ENCODE measurements around the gene SIGLEC6. TPM values are rescaled to one million over a fixed set of nuclear protein-coding genes. Genes with fewer than 3 reads are reported as not detected.

The SIGLEC6 gene
- total and polyA plus RNA-seq, 12 donors = 0.06 to 0.18 TPM; not detected in 10

- H3K9me3 ChIP-seq (replicated peaks in 1 of 3) = no peaks in the 10 kb centered on the region
- peaks cover 10% of the 10 kb centered on the region for H3K27me3 ChIP-seq
- WGBS, 4 donors = 70 to 84% (median 77%) methylated on average over 1 of the region's 1 CpG
- no peak for DNase-seq
- no peak overlapping the region for H3K27ac ChIP-seq
- no peaks in the 10 kb centered on the region for H3K36me3 ChIP-seq (replicated peaks in 1 of 2)
- no peak overlapping the region for H3K4me3 ChIP-seq
- TF ChIP-seq CTCF (IDR thresholded peaks at IDR 0.05) (no peak), POLR2A (IDR thresholded peaks at IDR 0.05) (no peak)
- no peaks in the 10 kb centered on the region for H3K4me1 ChIP-seq (replicated peaks in 1 of 2)
- intact Hi-C loops (cut with DNase I) = no loop called here
These were observed 4.1 kb upstream of the SIGLEC6 start for GRCh38 chr19:51535535-51535934.

- Histone ChIP-seq H3K36me3 (replicated peaks in 1 of 2) (no peaks in the 10 kb centered on the region), H3K27ac (no peak overlapping the region), H3K27me3 (no peaks in the 10 kb centered on the region), H3K4me3 (no peak overlapping the region), H3K4me1 (replicated peaks in 1 of 2) (no peaks in the 10 kb centered on the region), H3K9me3 (replicated peaks in 1 of 3) (no peaks in the 10 kb centered on the region)
- DNase-seq = no peak
- intact Hi-C loops (cut with DNase I) = no loop called here
- no peak for TF ChIP-seq CTCF (IDR thresholded peaks at IDR 0.05)
- TF ChIP-seq POLR2A (IDR thresholded peaks at IDR 0.05) = no peak
- 73 to 93% (median 79%) methylated on average over 3 to 8 of the region's 8 CpGs for WGBS, 4 donors
These were observed 854 bp downstream of the SIGLEC6 start for GRCh38 chr19:51530616-51531015.

GRCh38 chr19:51529301-51529700 lies 2.2 kb downstream of the SIGLEC6 start:
- intact Hi-C loops (cut with DNase I) = no loop called here

GRCh38 chr19:51525651-51526050 lies 5.8 kb downstream of the SIGLEC6 start:
- H3K4me3 ChIP-seq = no peak overlapping the region
- 41 to 77% (median 45%) methylated on average over 2 to 4 of the region's 4 CpGs for WGBS, 4 donors
- peaks cover 3% of the 10 kb centered on the region for H3K27me3 ChIP-seq
- intact Hi-C loops (cut with DNase I) = no loop called here
- no peaks in the 10 kb centered on the region for H3K9me3 ChIP-seq (replicated peaks in 1 of 3)
- H3K36me3 ChIP-seq (replicated peaks in 1 of 2) = no peaks in the 10 kb centered on the region
- H3K4me1 ChIP-seq (replicated peaks in 1 of 2) = no peaks in the 10 kb centered on the region
- no peak for TF ChIP-seq POLR2A (IDR thresholded peaks at IDR 0.05)
- no peak for TF ChIP-seq CTCF (IDR thresholded peaks at IDR 0.05)
- H3K27ac ChIP-seq = no peak overlapping the region
- DNase-seq = no peak

More at GRCh38 chr19:51529301-51529700, 2.2 kb downstream of the SIGLEC6 start:
- 74 to 79% (median 76%) methylated on average over 2 of the region's 2 CpGs; no CpG with 5 or more reads in 1 of the 4 donors for WGBS, 4 donors
- no peaks in the 10 kb centered on the region for H3K9me3 ChIP-seq (replicated peaks in 1 of 3)
- no peak overlapping the region for H3K27ac ChIP-seq
- no peaks in the 10 kb centered on the region for H3K27me3 ChIP-seq
- H3K4me3 ChIP-seq = no peak overlapping the region
- H3K4me1 ChIP-seq (replicated peaks in 1 of 2) = no peaks in the 10 kb centered on the region
- H3K36me3 ChIP-seq (replicated peaks in 1 of 2) = no peaks in the 10 kb centered on the region
- DNase-seq = no peak
- TF ChIP-seq CTCF (IDR thresholded peaks at IDR 0.05) (no peak), POLR2A (IDR thresholded peaks at IDR 0.05) (no peak)
